Glutamatergic neuron (in vitro differentiated cells): ENCODE data around the gene SAXO1. TPM values are rescaled to one million over a fixed set of nuclear protein-coding genes. Genes with fewer than 3 reads are reported as not detected.

ENCODE experiments used
- DNase-seq: peaks from one replicate; pipeline ENCODE4 v3.0.0; 2022
- H3K27ac Mint-ChIP-seq: one replicate; pipeline ENCODE4 v1.8.0; 2020; ENCODE audit warnings: mild to moderate bottlenecking, mixed read lengths, inconsistent platforms; ENCODE audit not compliant: unreplicated experiment
- H3K27me3 Mint-ChIP-seq: one replicate; pipeline ENCODE4 v1.8.0; 2020; ENCODE audit warnings: mild to moderate bottlenecking, moderate library complexity, mixed read lengths, inconsistent platforms; ENCODE audit not compliant: unreplicated experiment
- H3K36me3 Mint-ChIP-seq: one replicate; pipeline ENCODE4 v1.8.0; 2020; ENCODE audit warnings: mild to moderate bottlenecking, mixed read lengths, inconsistent platforms; ENCODE audit not compliant: unreplicated experiment
- H3K4me1 Mint-ChIP-seq: one replicate; pipeline ENCODE4 v1.8.0; 2020; ENCODE audit warnings: mild to moderate bottlenecking, low read depth, mixed read lengths, inconsistent platforms; ENCODE audit not compliant: unreplicated experiment
- H3K4me3 Mint-ChIP-seq: one replicate; pipeline ENCODE4 v1.8.0; 2020; ENCODE audit warnings: mild to moderate bottlenecking, mixed read lengths, inconsistent platforms; ENCODE audit not compliant: unreplicated experiment
- H3K9me3 Mint-ChIP-seq: one replicate; pipeline ENCODE4 v1.8.0; 2020; ENCODE audit warnings: mild to moderate bottlenecking, moderate library complexity, mixed read lengths, inconsistent platforms; ENCODE audit not compliant: unreplicated experiment
- CTCF ChIP-seq: fragments of 200-600 bp; sonication (generic); IDR thresholded peaks from one replicate; pipeline ENCODE4 v1.5.0; 2021; ENCODE audit not compliant: partially characterized antibody, unreplicated experiment
- total RNA-seq: library from RNA; stranded (reverse); fragmentation: NEBNext Ultra II Directional; extraction: Animal tissue kit (Norgen Biotek cat#: 25700); gene quantifications from one replicate; pipeline ENCODE4 v1.2.1, GENCODE V29; 2021; ENCODE audit not compliant: unreplicated experiment

The SAXO1 gene
- total RNA-seq, 1 donor from 2014 or later: 0.37 TPM

- H3K36me3 Mint-ChIP-seq: no peaks in the 10 kb centered on the region
- no peaks in the 10 kb centered on the region for H3K4me1 Mint-ChIP-seq
- no peak for TF ChIP-seq CTCF
- no peak overlapping the region for H3K27ac Mint-ChIP-seq
- DNase-seq: no peak
- H3K4me3 Mint-ChIP-seq: no peak overlapping the region
- peaks cover 2% of the 10 kb centered on the region for H3K27me3 Mint-ChIP-seq
- no peaks in the 10 kb centered on the region for H3K9me3 Mint-ChIP-seq
Observed at GRCh38 chr9:18976221-18976708, 56.7 kb downstream of the SAXO1 start.

GRCh38 chr9:18973348-18973747, 59.7 kb downstream of the SAXO1 start:
- DNase-seq: no peak
- Mint-ChIP-seq H3K4me3 (no peak overlapping the region), H3K9me3 (no peaks in the 10 kb centered on the region), H3K27me3 (peaks cover 2% of the 10 kb centered on the region), H3K4me1 (no peaks in the 10 kb centered on the region), H3K36me3 (no peaks in the 10 kb centered on the region), H3K27ac (no peak overlapping the region)
- TF ChIP-seq CTCF: no peak

GRCh38 chr9:18972675-18973074, 60.3 kb downstream of the SAXO1 start:
- Mint-ChIP-seq H3K4me1 (no peaks in the 10 kb centered on the region), H3K4me3 (no peak overlapping the region), H3K9me3 (no peaks in the 10 kb centered on the region), H3K27ac (no peak overlapping the region), H3K27me3 (peaks cover 2% of the 10 kb centered on the region), H3K36me3 (no peaks in the 10 kb centered on the region)
- TF ChIP-seq CTCF: no peak
- no peak for DNase-seq

- Mint-ChIP-seq H3K27ac (no peak overlapping the region), H3K9me3 (no peaks in the 10 kb centered on the region), H3K4me3 (no peak overlapping the region), H3K27me3 (peaks cover 2% of the 10 kb centered on the region), H3K4me1 (no peaks in the 10 kb centered on the region), H3K36me3 (no peaks in the 10 kb centered on the region)
- DNase-seq: no peak
- no peak for TF ChIP-seq CTCF
Observed at GRCh38 chr9:18971909-18972308, 61.1 kb downstream of the SAXO1 start.

GRCh38 chr9:18971404-18971803, 61.6 kb downstream of the SAXO1 start:
- no peak for TF ChIP-seq CTCF
- H3K9me3 Mint-ChIP-seq: no peaks in the 10 kb centered on the region
- H3K27ac Mint-ChIP-seq: no peak overlapping the region
- peaks cover 2% of the 10 kb centered on the region for H3K27me3 Mint-ChIP-seq
- no peaks in the 10 kb centered on the region for H3K4me1 Mint-ChIP-seq
- H3K36me3 Mint-ChIP-seq: no peaks in the 10 kb centered on the region
- DNase-seq: no peak
- H3K4me3 Mint-ChIP-seq: no peak overlapping the region
